Subcutaneous abdominal adipose tissue (tissue), 5 donors: ENCODE results near the gene WEE2.
"Not testable (repeated sequence)": the region's sequence is repeated elsewhere in the genome, so short reads cannot be mapped to it uniquely, and the experiment has no call there.

Experiments used
- H3K27ac ChIP-seq: one replicate; pipeline ENCODE4 v1.7.0; 2013; ENCODE audit warnings: low read depth, mild to moderate bottlenecking, inconsistent platforms, low read length, moderate library complexity
- H3K27me3 ChIP-seq, 5 donors: one replicate each; pipeline ENCODE4 v1.7.0; 2013; ENCODE audit warnings: low read length in 5 of 5, inconsistent platforms in 1 of 5; ENCODE audit not compliant: control insufficient read depth in 5 of 5, insufficient read depth in 4 of 5
- H3K36me3 ChIP-seq, 5 donors: one replicate each; pipeline ENCODE4 v1.7.0; 2013; ENCODE audit warnings: low read length in 5 of 5; ENCODE audit not compliant: control insufficient read depth in 5 of 5, insufficient read depth in 5 of 5
- H3K4me1 ChIP-seq, 5 donors: one replicate each; pipeline ENCODE4 v1.7.0; 2013; ENCODE audit warnings: low read length in 5 of 5, mild to moderate bottlenecking in 3 of 5, moderate library complexity in 1 of 5; ENCODE audit not compliant: control insufficient read depth in 5 of 5, insufficient read depth in 5 of 5
- H3K4me3 ChIP-seq, 5 donors: one replicate each; pipeline ENCODE4 v1.7.0; 2013; ENCODE audit warnings: low read length in 5 of 5, low read depth in 1 of 5
- H3K9ac ChIP-seq, 5 donors: one replicate each; pipeline ENCODE4 v1.7.0; 2013; ENCODE audit warnings: low read length in 5 of 5, mild to moderate bottlenecking in 4 of 5, moderate library complexity in 3 of 5
- H3K9me3 ChIP-seq, 5 donors: one replicate each; pipeline ENCODE4 v1.7.0; 2013; ENCODE audit warnings: low read length in 5 of 5; ENCODE audit not compliant: control insufficient read depth in 5 of 5
- donor health status: healthy.
- donor health status: healthy.
- donor health status: healthy.
- donor health status: healthy.
- donor health status: healthy.

Gene WEE2

GRCh38 chr7:141689072-141689825 lies 18.9 kb upstream of the WEE2 start:
- H3K27ac ChIP-seq, H3K9ac ChIP-seq, H3K27me3 ChIP-seq, H3K9me3 ChIP-seq, H3K4me3 ChIP-seq, H3K36me3 ChIP-seq: not testable (repeated sequence)
- H3K4me1 ChIP-seq: peaks cover 2 to 23% (median 19%) of the 10 kb centered on the region in 5 donors

DNA sequence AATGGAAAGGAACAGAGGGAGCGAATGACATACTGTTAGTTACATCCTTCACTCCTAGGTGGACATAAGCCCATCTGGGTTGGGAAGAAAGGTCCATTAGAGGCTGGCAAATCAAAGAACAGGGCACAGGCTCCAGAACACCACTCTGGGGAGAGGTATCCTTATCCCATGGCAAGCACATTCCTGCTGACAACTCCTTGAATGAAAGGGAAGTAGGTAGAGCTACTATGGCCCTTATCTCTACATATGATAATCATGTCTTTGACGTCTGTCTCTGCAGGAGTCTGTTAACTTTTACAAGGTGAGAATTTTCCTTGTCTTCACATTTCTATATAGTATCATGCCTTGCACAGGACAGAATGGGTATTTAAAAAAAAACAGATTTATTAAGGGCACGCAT lies 16.6 kb upstream of the WEE2 start:
- H3K27ac ChIP-seq: no peak overlapping the region
- H3K9me3 ChIP-seq: no peaks in the 10 kb centered on the region
- no peaks in the 10 kb centered on the region for H3K36me3 ChIP-seq
- peaks cover 0 to 17% (median 15%) of the 10 kb centered on the region in 5 donors for H3K4me1 ChIP-seq
- H3K9ac ChIP-seq: no peak overlapping the region
- H3K4me3 ChIP-seq: no peak overlapping the region
- H3K27me3 ChIP-seq: no peaks in the 10 kb centered on the region

DNA sequence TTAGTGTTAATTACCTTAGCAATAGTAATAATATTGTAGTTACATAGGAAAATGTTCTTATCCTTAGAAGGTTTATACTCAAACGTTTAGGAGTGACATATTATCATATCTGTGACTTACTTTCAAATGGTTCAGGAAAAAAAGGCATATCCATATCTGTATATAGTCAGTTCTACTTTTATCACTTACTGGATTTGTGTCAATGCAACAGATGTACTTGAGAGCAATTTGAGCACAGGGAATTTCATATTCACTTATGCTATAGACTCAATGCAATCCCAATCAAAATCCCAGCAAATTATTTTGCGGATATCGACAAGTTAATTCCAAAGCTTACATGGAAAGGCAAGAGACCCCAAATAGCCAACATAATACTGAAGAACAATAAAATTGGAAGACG lies 16.2 kb upstream of the WEE2 start:
- H3K9me3 ChIP-seq: no peaks in the 10 kb centered on the region
- no peaks in the 10 kb centered on the region for H3K27me3 ChIP-seq
- H3K4me1 ChIP-seq: peaks cover 0 to 17% (median 11%) of the 10 kb centered on the region in 5 donors
- H3K4me3 ChIP-seq: no peak overlapping the region
- H3K36me3 ChIP-seq: no peaks in the 10 kb centered on the region
- no peak overlapping the region for H3K9ac ChIP-seq
- H3K27ac ChIP-seq: no peak overlapping the region

DNA sequence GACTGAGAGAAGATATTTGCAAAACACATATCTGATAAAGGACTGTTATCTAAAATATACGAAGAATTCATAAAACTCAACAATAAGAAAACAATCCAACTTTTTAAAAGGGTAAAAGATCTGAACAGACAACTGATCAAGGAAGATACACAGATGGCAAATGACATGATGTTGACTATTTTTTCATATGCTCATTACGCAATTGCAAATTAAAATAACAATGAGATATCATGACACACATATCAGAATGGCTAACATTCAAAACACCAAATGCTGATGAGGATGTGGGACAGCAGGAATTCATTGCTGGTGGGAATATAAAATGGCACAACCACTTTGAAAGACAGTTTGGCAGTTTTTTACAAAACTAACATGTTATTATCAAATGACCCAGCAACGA lies 15.1 kb upstream of the WEE2 start:
- Histone ChIP-seq H3K4me3 (no peak overlapping the region), H3K36me3 (no peaks in the 10 kb centered on the region), H3K4me1 (peaks cover 0 to 24% (median 6%) of the 10 kb centered on the region in 5 donors), H3K9ac (no peak overlapping the region), H3K27me3 (no peaks in the 10 kb centered on the region), H3K9me3 (no peaks in the 10 kb centered on the region), H3K27ac (no peak overlapping the region)

GRCh38 chr7:141695803-141696289 lies 12.3 kb upstream of the WEE2 start:
- Histone ChIP-seq H3K9me3 (no peaks in the 10 kb centered on the region), H3K9ac (no peak overlapping the region), H3K4me1 (peaks cover 4 to 30% (median 15%) of the 10 kb centered on the region in 5 donors), H3K27ac (no peak overlapping the region), H3K4me3 (no peak overlapping the region), H3K27me3 (no peaks in the 10 kb centered on the region), H3K36me3 (no peaks in the 10 kb centered on the region)

DNA sequence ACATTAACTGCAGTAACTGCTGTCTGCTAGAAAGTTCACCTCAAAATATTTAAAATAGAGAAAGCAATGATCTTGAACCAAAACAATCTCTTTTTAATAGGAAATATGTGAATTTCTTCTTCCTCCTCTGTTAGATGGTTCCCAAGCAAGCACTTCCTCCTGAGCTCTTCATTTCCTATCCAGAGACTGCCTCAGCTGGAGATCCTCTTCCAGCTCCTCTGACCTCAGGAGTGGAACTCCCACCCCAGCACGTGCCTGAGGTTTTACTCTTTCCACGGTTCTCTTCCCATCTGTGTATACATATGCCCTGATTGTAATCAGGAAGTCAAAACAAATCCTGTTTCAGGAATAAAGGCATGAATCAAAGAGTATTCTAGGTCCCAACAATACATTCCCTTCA lies 11.8 kb upstream of the WEE2 start:
- Histone ChIP-seq H3K27ac (no peak overlapping the region), H3K4me3 (no peak overlapping the region), H3K9ac (no peak overlapping the region), H3K36me3 (no peaks in the 10 kb centered on the region), H3K9me3 (no peaks in the 10 kb centered on the region), H3K4me1 (peaks cover 4 to 32% (median 18%) of the 10 kb centered on the region in 5 donors), H3K27me3 (no peaks in the 10 kb centered on the region)

DNA sequence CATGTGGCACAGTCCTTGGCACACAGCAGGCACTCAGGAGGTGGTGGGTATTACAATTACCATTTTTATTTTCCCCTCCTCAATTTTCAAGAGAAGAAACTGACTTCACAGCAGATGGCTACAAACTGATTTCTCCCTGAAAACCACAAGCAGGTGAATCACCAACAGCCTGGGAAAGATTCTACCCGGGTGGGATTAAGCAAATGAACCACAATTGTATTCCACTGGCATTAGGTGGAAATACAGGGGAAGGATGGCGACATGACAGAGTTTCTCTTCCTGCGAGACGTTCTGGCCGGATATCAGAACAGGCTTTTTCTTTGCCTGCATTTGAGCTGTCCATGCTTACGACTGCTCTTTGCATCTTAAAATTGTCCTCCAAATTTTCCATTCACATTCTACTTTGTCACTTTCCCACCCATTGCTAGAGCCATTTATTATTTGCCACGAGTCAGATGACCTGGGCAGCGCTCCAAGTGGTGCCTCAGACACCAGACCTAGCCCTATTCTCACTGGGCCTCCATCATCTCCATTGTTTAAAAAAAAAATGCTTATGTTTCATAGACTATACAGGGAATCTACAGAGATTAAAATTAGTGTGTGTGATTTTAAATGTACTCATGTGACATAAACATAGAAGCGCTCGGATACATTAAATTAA lies 10.8 kb upstream of the WEE2 start:
- no peaks in the 10 kb centered on the region for H3K9me3 ChIP-seq
- no peaks in the 10 kb centered on the region for H3K27me3 ChIP-seq
- peaks cover 4 to 34% (median 18%) of the 10 kb centered on the region in 5 donors for H3K4me1 ChIP-seq
- H3K4me3 ChIP-seq: no peak overlapping the region
- H3K9ac ChIP-seq: no peak overlapping the region
- no peak overlapping the region for H3K27ac ChIP-seq
- H3K36me3 ChIP-seq: no peaks in the 10 kb centered on the region

DNA sequence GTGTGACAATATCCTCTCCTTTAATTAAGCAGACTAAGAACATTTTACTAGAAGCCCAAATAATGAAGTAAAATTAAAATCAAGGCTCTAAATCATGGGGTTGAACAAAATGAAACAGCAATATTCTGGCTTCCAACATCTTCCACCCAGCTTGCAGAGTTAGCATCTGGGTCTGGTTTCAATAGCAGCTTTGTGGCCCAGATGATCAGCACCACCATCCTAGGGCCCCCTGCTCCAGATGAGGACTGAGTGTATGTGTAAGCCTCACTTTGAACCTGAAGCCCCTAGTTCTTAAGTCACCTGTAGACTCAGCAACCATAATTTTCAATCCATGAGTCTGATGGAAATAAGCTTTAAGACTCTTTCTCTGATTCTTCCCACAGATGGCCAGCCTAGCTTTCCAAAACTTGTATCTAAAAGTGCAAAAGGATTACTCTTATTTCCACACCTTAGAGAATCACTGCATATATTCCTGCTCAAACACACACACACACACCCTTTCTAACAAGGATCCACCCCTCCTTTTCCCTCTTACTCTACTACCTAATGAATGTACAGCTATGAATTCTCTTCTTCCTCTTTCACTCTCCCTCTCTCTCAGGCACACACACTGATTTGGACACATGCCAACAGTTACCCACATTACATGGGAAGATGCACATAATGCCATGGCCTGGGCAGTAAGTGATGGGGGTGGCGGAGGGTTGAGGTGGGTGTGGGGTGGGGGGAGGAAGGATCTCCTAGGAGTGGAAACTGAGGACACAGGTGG lies 9.7 kb upstream of the WEE2 start:
- H3K9me3 ChIP-seq: no peaks in the 10 kb centered on the region
- H3K4me3 ChIP-seq: no peak overlapping the region
- no peak overlapping the region for H3K9ac ChIP-seq
- H3K4me1 ChIP-seq: peaks cover 4 to 38% (median 22%) of the 10 kb centered on the region in 5 donors
- H3K36me3 ChIP-seq: no peaks in the 10 kb centered on the region
- H3K27me3 ChIP-seq: no peaks in the 10 kb centered on the region
- H3K27ac ChIP-seq: no peak overlapping the region

DNA sequence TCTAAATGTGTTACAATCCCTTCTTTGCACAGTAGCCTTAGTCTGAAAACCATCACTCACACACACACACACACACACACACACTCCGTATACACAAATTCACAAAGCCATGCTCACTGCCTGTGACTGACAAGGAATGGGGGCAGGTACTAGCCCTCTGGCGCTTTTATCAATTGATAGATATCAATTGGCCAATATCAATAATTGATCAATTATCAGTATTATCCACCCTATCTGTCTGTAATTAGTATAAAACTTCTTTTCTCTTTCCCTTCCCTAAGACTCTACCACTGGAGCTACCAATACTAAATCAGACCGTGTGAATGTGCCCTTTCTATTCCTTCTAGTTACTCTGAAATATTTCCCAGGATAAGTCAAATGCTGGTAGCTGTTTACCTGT lies 8.3 kb upstream of the WEE2 start:
- Histone ChIP-seq H3K4me1 (peaks cover 4 to 38% (median 22%) of the 10 kb centered on the region in 5 donors), H3K4me3 (no peak overlapping the region)

More for the DNA sequence above, 8.3 kb upstream of the WEE2 start:
- no peak overlapping the region for H3K9ac ChIP-seq
- no peaks in the 10 kb centered on the region for H3K36me3 ChIP-seq
- no peaks in the 10 kb centered on the region for H3K9me3 ChIP-seq
- H3K27ac ChIP-seq: no peak overlapping the region
- H3K27me3 ChIP-seq: no peaks in the 10 kb centered on the region
